GM03348 (cell line): ENCODE data around the gene CHDH.

ENCODE experiments used
- DNase-seq: peaks from one replicate; pipeline ENCODE4 v3.0.0; 2012; ENCODE audit warnings: low spot score

Gene CHDH

GRCh38 chr3:53807117-53807810 is 39.0 kb downstream of the CHDH start:
- no peak for DNase-seq

DNA sequence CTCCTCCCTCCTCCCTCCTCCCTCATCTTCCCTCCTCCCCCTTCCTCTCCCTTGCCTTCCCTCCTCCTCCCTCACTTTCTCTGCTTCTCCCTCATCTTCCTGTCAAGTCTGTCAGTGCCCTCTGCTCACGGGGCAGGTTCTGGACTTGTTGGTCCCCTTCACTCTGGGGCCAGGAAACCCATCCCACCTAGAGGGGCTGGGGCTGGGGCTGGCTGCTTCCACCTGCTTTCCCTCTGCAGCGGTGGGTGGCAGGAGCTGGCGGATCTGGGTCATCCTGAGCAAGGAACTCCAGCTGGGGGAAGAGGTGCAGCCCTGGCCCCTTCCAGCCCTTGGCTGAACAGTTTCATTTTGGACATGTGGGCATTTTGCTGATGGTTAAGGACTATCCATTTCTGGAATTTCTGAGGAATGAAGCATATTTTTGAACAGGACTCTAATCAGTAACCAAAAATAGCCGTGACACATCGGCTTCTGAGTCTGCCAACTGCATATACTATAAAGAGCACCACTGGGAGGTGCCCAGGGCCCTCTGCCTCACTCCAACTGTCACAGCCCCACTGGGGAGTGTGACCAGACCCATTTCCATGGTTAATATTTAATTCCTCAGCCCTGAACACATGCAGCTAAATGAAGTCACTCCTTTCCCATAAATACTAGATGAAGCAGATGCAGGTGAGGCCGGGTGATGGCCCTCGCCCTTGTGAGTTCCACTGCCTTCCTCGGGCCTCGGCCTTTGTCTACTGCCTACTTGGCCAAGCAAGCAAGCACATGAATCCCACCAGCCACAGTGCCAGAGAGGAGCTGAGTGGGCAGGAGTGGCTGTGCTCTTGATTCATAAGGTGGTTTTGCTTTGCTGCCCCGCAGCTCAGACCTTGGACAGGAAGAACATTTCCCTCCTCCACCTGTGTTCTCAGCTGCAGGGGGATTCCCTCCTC is 39.8 kb downstream of the CHDH start:
- DNase-seq, result peak; percentile 89

GRCh38 chr3:53805463-53806159 is 40.6 kb downstream of the CHDH start:
- no peak for DNase-seq

- DNase-seq, result peak; percentile 92
Measured at GRCh38 chr3:53804697-53805462, 41.3 kb downstream of the CHDH start.

DNA sequence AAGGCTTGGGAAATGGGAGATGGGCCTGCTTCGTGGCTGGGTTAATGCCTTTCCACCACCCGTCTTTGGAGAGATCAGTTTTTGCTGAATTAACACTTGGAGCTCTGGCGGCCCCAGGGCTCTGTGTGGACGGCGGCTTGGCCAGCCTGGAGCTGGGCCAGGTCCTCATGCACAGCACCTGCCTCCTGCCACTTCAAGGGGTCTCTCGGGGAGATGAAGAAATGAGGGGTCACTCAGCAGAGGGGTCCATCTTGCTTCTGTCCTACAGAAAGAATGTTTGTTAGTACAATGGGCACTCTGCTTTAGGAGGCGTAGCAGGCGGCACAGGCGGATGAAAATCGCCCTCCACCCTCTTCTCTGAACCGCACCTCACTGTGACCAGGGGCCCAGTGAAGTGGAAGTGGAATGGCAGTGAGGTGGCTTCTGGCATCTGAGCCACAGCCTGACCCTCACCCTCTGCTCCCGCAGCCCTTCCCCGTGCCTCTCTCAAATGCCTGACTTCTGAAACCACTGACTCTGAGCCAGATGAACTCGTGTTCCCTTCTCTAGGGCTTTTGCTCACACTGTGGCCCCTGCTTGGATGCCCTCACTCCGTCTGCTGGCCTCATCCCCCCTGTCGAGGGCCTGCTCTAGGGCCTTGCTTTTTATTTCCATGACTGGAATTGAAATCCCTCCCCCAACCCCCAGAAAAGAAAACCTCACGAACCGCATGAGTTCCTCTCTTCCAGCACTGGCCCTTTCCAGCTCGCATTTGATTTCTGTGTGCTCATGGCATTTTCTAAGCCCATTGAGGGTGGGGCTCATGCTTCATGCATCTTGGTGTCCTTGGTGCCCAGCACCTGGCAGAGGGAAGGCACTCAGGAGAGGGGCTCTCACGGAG is 42.2 kb downstream of the CHDH start:
- no peak for DNase-seq

DNA sequence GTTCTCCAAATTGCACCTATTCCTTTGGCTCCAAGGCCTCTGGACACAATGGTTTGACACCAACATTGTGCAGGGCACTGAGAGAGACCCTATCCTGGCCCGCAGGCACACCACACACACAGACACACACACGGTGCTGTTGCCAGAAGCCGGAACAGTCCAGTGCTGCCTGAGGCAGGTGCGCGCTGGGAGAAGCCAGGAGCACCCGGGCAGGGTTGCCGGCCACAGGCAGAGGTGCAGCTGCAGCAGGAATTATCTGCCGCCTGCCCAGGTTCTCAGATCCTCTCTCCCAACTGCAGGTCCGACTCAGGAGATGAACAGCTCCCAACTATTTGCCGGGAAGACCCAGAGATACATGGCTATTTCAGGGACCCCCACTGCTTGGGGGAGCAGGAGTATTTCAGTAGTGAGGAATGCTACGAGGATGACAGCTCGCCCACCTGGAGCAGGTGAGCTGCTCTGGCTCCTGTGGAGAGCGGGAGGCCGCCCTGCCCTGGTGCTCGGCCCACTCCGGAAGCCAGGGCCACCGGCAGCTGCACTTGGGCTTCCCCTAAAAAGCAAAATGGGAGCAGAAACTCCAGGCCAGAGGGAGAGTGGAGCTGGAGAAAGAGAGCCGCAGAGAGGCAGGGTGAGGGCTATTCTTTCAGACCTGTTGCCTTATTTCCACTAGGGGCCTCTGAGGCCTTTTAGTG is 42.9 kb downstream of the CHDH start:
- DNase-seq, result no peak

DNA sequence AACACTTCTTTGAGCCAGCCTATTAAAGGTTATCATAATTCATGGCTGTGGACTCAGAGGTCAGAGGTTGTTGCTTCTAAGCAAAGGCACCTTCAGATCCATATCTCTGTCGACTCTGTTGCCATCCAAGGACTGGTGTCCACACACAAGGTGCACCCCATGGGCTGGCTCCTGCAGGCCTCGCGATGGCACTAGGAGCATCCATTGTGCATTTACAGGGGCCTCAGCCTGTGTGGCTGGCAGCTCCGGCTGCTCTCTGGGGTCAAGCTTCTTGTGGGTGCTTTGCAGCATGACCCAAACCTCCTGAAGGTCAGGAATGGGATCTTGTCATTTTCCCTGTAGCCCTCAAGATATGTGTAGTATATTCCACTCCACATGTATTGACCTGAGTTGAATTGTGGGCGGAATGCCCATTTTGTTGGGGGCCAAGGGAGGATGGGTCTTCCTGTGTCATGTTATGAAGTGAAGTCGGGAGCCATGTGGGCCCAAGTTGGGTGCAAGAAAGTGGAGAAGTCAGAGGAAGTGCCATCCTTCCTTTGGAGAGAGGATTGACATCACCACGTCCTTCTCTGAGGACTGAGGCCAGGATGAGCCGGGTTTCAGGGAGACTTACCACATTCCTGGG is 43.9 kb downstream of the CHDH start:
- DNase-seq, result no peak

DNA sequence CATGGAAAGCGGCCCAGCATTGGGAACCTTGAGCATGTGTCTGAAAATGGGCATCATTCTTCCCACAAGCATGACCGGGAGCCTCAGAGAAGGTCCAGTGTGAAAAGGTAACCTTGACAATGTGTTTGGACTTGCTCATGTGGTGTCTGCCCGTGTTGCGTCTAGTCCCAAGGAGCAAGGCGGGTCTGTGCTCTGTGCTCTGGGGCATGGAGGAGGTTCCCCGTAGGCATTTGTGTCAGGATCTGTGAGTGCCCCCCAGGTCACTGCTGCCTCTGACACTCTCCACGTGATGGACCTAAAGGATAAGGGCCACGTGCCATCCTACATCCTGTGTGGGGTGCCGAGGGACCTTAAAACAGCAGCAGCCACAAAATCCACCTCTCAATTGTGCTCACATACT is 44.9 kb downstream of the CHDH start:
- DNase-seq, result no peak

DNA sequence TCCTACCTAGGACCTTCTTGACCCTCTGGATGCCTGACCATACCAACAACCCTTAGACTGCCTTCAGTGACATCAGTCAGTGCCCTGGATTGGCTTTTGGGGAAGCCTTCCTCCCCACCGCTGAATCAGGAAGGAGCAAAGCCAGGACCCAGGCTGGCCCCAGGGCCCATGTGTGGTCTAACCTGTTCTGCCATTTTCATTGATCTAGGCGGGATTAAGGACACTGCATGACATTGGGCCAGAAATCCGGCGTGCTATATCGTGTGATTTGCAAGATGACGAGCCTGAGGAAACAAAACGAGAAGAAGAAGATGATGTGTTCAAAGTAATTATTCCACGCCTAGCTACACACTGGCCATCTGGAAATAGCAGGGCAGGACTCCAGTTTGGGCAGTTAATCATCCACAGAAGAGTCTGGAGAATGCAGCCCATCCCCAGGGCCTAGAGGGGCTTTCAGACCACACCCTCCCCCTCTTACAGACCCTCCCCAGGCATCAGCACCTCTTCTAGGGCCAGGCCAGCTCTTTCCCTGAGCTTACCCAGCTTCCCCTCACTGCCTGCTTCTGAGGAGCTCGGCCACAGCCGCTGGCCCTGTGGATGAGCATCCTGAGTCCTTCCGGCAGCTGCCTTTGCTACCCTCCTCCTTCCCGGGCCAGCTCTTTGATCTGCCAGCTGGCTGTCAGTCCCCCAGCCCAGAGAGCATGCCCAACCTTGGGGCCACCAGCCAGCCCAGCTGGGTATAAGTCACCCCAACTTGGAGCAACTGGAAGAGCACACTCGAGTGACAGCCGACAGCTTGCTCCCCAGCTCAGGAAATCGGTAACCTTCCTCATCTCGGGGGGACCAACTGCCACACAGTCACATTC is 45.9 kb downstream of the CHDH start:
- no peak for DNase-seq

DNA sequence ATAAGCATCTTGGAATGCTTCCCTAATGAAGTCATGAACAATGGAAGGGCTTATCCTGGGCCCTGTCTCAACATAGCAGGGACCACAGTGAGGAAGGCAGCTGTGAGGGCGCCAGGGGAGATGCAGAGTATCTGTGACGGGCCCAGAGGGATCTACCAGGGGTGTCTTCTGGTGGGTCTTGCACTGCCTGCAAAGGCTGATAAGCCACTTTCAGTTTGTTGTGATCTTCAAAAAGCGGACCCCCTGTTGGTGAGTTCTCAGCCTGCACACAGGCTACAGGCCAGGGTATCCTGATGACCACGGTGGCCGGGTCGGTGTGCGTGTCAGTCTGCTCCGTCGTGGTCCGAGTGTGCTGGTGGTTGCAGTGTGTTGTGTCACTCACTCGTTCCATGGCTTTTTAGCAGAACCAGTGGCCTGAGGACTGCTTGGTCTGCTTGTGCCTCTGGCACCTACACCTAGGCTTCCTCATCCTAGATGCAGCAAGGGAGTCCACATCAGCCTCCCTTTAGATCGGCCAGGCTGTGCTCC is 46.8 kb downstream of the CHDH start:
- DNase-seq, result no peak

GRCh38 chr3:53798144-53798543 is 48.1 kb downstream of the CHDH start:
- no peak for DNase-seq

- no peak for DNase-seq
Measured at GRCh38 chr3:53795789-53796560, 50.2 kb downstream of the CHDH start.

- no peak for DNase-seq
Measured at GRCh38 chr3:53795176-53795575, 51.0 kb downstream of the CHDH start.

- DNase-seq, result peak; percentile 68
Measured at GRCh38 chr3:53794597-53794996, 51.6 kb downstream of the CHDH start.

GRCh38 chr3:53792866-53793265 is 53.4 kb downstream of the CHDH start:
- DNase-seq, result no peak

- no peak for DNase-seq
Measured at GRCh38 chr3:53791317-53791716, 54.9 kb downstream of the CHDH start.

DNA sequence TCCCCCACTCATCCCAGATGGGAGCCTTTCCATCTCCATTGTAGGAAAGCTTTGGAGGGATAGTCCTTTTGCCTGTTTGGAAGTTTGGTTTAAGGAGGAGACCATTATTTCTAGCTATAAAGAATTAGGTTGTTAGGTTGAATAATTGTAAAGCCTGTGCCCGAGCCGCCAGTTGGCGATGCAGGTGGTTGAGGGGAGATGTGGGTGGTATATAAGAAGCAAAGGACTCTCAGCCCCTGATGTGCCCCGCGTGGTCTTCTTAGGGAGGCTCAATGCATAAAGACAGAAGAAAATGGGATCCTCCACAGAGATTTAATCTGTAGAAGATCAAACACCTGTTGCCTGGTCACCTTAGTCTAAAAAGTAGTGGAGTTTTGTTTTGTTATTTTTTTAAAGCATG is 55.7 kb downstream of the CHDH start:
- no peak for DNase-seq

DNA sequence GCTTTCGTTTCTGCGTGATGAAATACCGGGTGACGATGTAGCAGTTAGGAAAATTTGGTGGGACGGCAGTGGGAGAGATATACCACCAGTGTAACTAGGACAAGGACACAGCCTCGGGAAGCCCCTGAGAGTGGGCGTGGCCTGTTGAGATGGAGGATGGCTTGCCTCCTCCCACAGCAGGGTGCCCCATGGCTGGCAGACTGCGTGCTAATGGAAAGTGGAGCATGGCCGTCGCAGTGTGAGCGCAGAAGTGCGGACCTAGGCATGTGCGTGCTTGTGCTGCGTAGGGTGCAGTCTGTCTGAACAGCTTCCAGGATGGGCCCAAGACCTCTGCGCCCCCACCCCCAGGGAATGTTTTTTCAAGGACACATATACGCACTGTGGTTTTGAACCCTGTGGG is 56.8 kb downstream of the CHDH start:
- DNase-seq, result no peak
